Measurements from ENCODE around the gene RAB5A.

DNA sequence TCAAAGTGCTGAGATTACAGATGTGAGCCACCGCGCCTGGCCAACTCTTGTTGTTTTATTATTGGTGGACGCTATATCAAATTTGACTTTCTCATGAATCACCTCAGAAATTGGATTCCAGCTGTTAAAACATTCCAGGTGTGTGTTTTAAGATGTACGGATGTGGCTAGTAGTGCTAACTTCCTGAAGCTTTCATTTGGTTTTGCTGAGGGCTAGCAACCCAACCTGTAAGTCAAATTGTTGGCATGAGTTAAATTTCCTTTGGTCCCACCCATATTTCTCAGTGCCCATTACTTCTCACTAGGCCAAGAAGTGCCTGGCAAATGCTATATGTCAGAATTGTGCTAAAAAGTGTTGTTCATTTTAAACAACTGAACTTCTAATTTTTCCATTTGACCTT lies 80.2 kb downstream of the RAB5A start:
- TF ChIP-seq, protein P1, sequence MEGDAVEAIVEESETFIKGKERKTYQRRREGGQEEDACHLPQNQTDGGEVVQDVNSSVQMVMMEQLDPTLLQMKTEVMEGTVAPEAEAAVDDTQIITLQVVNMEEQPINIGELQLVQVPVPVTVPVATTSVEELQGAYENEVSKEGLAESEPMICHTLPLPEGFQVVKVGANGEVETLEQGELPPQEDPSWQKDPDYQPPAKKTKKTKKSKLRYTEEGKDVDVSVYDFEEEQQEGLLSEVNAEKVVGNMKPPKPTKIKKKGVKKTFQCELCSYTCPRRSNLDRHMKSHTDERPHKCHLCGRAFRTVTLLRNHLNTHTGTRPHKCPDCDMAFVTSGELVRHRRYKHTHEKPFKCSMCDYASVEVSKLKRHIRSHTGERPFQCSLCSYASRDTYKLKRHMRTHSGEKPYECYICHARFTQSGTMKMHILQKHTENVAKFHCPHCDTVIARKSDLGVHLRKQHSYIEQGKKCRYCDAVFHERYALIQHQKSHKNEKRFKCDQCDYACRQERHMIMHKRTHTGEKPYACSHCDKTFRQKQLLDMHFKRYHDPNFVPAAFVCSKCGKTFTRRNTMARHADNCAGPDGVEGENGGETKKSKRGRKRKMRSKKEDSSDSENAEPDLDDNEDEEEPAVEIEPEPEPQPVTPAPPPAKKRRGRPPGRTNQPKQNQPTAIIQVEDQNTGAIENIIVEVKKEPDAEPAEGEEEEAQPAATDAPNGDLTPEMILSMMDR (IDR thresholded peaks at IDR 0.05): no peak
- TF ChIP-seq POLR2A (IDR thresholded peaks at IDR 0.05): no peak

All from right lobe of liver (tissue), 4 donors.